Transverse colon (tissue), 4 donors: ENCODE measurements around the gene SSC5D. TPM values are rescaled to one million over a fixed set of nuclear protein-coding genes. Genes with fewer than 3 reads are reported as not detected.

ENCODE experiments used
- DNase-seq: peaks from one replicate; pipeline ENCODE4 v3.0.0-alpha.2; 2019
- H3K27ac ChIP-seq, 4 donors: fragments of 200-600 bp; sonication (generic); 2 replicates each; pipeline ENCODE4 v1.5.1; 2016 to 2018; ENCODE audit warnings: inconsistent platforms in 4 of 4
- H3K27me3 ChIP-seq: fragments of 200-600 bp; sonication (generic); 2 replicates; pipeline ENCODE4 v1.5.1; 2017; ENCODE audit warnings: inconsistent platforms
- H3K36me3 ChIP-seq, 4 donors: fragments of 200-600 bp; sonication (generic); 2 replicates each; pipeline ENCODE4 v1.5.1; 2017 to 2019; ENCODE audit warnings: inconsistent platforms in 4 of 4
- H3K4me1 ChIP-seq, 4 donors: fragments of 200-600 bp; sonication (generic); 2 replicates each; pipeline ENCODE4 v1.5.1; 2017 to 2020; ENCODE audit warnings: inconsistent platforms in 4 of 4
- H3K4me3 ChIP-seq, 4 donors: fragments of 200-600 bp; sonication (generic); 1 replicate in 1 of 4; 2 replicates in 3 of 4; pipeline versions ENCODE4 v1.5.1 to v1.6.1; 2017 to 2019; ENCODE audit warnings: inconsistent platforms in 4 of 4
- H3K9me3 ChIP-seq, 2 donors: fragments of 200-600 bp; sonication (generic); 2 replicates each; pipeline ENCODE4 v1.5.1; 2017 to 2019; ENCODE audit warnings: inconsistent platforms in 2 of 2
- EP300 ChIP-seq: sonication (generic); formaldehyde crosslinking; IDR thresholded peaks from one replicate; pipeline ENCODE4 v1.6.1; 2017; ENCODE audit warnings: antibody characterized with exemption, low read depth
- POLR2A ChIP-seq: fragments of 450-650 bp; IDR thresholded peaks from one replicate; pipeline ENCODE4 v1.6.1; 2016; ENCODE audit warnings: antibody characterized with exemption, mild to moderate bottlenecking, moderate library complexity
- POLR2AphosphoS5 ChIP-seq, 3 donors: sonication (generic); formaldehyde crosslinking; IDR thresholded peaks; one replicate each; pipeline ENCODE4 v1.6.1; 2016; ENCODE audit warnings: antibody characterized with exemption in 3 of 3
- WGBS, 2 donors: methylation state at CpG; one replicate each; pipeline ENCODE4 v1.1.5; 2018; ENCODE audit warnings: low coverage in 1 of 2; 5-methylcytosine and 5-hydroxymethylcytosine counted together
- in situ Hi-C, 4 donors: fragments of 200-750 bp; cut with MboI; loops; one replicate each; pipeline versions ENCODE4 v1.15.0 to v1.15.1; 2017; ENCODE audit warnings: low sequenced_read_pairs in 3 of 4, low pct_ligation_motif_present in 1 of 4, low pct_unique_long_range_greater_than_20kb in 1 of 4
- intact Hi-C: fragments of 100-400 bp; cut with DNase I; formaldehyde crosslinking; loops from one replicate; pipeline ENCODE4 v1.15.1; 2023; ENCODE audit warnings: low total_unique reads
- total RNA-seq, 4 donors: library from RNA; depleted of rRNA; stranded (reverse); fragments of >200 nt; gene quantifications; one replicate each; pipeline ENCODE4 v1.1.0, GENCODE V29; 2016
- TF ChIP-seq, protein P1 (sequence below), 5 experiments: fragments of 200-600 bp in 3 of 5; fragments of 450-650 bp in 2 of 5; sonication (generic) in 3 of 5; IDR thresholded peaks; 1 replicate in 2 of 5; 2 replicates in 3 of 5; pipeline ENCODE4 v1.5.1; 2016 to 2017; ENCODE audit warnings: antibody characterized with exemption in 5 of 5, inconsistent platforms in 3 of 5, mild to moderate bottlenecking in 2 of 5, moderate library complexity in 1 of 5

Gene SSC5D
- total RNA-seq, 4 donors from 2014 or later: 3.4 to 41.2 (median 11.1) TPM

DNA sequence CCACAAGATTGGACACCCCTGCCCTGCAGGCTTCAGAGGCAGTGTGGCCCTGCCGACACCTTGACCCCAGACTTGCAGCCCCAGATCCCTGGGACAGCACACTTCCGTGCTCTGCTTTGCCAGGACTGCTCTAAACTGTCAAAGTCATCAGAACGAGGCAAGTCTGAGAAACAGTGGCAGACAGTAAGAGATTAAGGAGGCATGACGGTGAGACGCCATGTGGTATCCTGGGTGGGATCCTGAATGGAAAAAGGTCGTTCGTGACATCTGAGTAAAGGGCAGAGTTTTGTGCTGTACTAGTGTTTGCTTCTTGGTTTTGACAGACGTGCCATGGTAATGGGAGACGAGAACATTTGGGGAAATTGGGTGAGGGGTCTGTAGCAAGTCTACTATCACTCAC is 78.6 kb downstream of the SSC5D start:
- Histone ChIP-seq H3K4me1 (peaks cover 0 to 14% (median 8%) of the 10 kb centered on the region in 4 donors), H3K27ac (no peak overlapping the region), H3K4me3 (no peak overlapping the region), H3K9me3 (no peaks in the 10 kb centered on the region), H3K36me3 (no peaks in the 10 kb centered on the region), H3K27me3 (peaks cover 17% of the 10 kb centered on the region)
- TF ChIP-seq POLR2AphosphoS5 (IDR thresholded peaks at IDR 0.05) (no peak), POLR2A (no peak), EP300 (no peak)
- TF ChIP-seq, protein P1, sequence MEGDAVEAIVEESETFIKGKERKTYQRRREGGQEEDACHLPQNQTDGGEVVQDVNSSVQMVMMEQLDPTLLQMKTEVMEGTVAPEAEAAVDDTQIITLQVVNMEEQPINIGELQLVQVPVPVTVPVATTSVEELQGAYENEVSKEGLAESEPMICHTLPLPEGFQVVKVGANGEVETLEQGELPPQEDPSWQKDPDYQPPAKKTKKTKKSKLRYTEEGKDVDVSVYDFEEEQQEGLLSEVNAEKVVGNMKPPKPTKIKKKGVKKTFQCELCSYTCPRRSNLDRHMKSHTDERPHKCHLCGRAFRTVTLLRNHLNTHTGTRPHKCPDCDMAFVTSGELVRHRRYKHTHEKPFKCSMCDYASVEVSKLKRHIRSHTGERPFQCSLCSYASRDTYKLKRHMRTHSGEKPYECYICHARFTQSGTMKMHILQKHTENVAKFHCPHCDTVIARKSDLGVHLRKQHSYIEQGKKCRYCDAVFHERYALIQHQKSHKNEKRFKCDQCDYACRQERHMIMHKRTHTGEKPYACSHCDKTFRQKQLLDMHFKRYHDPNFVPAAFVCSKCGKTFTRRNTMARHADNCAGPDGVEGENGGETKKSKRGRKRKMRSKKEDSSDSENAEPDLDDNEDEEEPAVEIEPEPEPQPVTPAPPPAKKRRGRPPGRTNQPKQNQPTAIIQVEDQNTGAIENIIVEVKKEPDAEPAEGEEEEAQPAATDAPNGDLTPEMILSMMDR (IDR thresholded peaks at IDR 0.05): no peak
- in situ Hi-C loops (no loop called here), intact Hi-C loops (no loop called here)
- 52 to 59% methylated on average over 8 to 9 of the region's 9 CpGs for WGBS, 2 donors
- DNase-seq: no peak

DNA sequence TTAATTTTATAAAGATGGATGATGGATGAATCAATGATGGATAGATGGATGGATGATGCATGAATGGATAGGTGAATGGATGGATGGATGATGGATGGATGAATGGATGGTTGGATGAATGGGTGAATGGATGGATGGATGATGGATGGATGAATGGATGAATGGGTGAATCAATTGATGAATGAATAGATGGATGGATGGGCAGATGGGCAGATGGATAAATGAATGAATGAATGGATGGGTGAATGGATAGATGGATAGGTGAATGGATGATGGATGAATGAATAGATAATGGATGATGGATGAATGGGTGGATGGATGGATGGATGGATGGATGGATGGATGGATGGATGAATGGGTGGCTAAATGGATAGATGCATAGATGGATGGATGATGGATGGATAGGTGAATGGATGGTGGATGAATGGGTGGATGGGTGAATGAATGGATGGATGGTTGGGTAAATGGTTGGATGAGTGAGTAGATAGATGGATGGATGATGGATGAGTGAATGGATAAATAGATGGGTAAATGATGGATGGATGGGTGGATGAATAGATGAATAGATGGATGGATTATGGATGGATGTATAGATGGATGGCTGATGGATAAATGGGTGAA is 79.6 kb downstream of the SSC5D start:
- no peak overlapping the region for H3K4me3 ChIP-seq
- H3K27ac ChIP-seq: no peak overlapping the region
- DNase-seq: no peak
- no peaks in the 10 kb centered on the region for H3K9me3 ChIP-seq
- H3K36me3 ChIP-seq: no peaks in the 10 kb centered on the region
- in situ Hi-C loops: no loop called here
- TF ChIP-seq EP300: no peak
- TF ChIP-seq, protein P1 (IDR thresholded peaks at IDR 0.05): no peak
- no peak for TF ChIP-seq POLR2A
- TF ChIP-seq POLR2AphosphoS5 (IDR thresholded peaks at IDR 0.05): no peak
- intact Hi-C loops: no loop called here
- H3K4me1 ChIP-seq: peaks cover 0 to 14% (median 8%) of the 10 kb centered on the region in 4 donors
- peaks cover 17% of the 10 kb centered on the region for H3K27me3 ChIP-seq

Other genes with a start within 250 kb of the SSC5D start
- 10 to 100 TPM; 51.3 to 91.5 (median 60.7) TPM for gene PPP6R1, start 229.4 kb upstream of the SSC5D start, total RNA-seq
- gene HSPBP1, start 208.3 kb upstream of the SSC5D start, total RNA-seq: 10 to 100 TPM in 3 of 4 donors, 1 to 10 TPM in 1; 4.5 to 98.7 (median 27.0) TPM
- 10 to 100 TPM in 1 of 4 donors, 1 to 10 TPM in 3; 1.4 to 17.6 (median 4.7) TPM for gene BRSK1, start 204.4 kb upstream of the SSC5D start, total RNA-seq
- 100 to 1,000 TPM in 1 of 4 donors, 10 to 100 TPM in 3; 26.5 to 135 (median 57.4) TPM for gene TMEM150B, start 163.1 kb upstream of the SSC5D start, total RNA-seq
- gene KMT5C, start 148.6 kb upstream of the SSC5D start, total RNA-seq: 10 to 100 TPM; 27.8 to 80.8 (median 31.3) TPM
- gene COX6B2, start 133.7 kb upstream of the SSC5D start, total RNA-seq: 10 to 100 TPM in 3 of 4 donors, 1 to 10 TPM in 1; 4.0 to 58.7 (median 21.0) TPM
- not detected for gene GARIN5B, start 125.2 kb upstream of the SSC5D start, total RNA-seq
- gene IL11, start 118.0 kb upstream of the SSC5D start, total RNA-seq: under 1 TPM in 1 of 4 donors, not detected in 3; 0.48 TPM
- gene TMEM190, start 111.6 kb upstream of the SSC5D start, total RNA-seq: not detected
- gene TMEM238, start 104.1 kb upstream of the SSC5D start, total RNA-seq: 100 to 1,000 TPM in 1 of 4 donors, 10 to 100 TPM in 3; 12.0 to 199 (median 42.5) TPM
- 100 to 1,000 TPM; 448 to 648 (median 605) TPM for gene RPL28, start 102.5 kb upstream of the SSC5D start, total RNA-seq
- gene UBE2S, start 80.6 kb upstream of the SSC5D start, total RNA-seq: 10 to 100 TPM; 12.4 to 40.8 (median 18.1) TPM
- gene SHISA7, start 45.1 kb upstream of the SSC5D start, total RNA-seq: under 1 TPM in 1 of 4 donors, not detected in 3; 0.75 TPM
- 100 to 1,000 TPM in 2 of 4 donors, 10 to 100 TPM in 2; 71.1 to 142 (median 97.6) TPM for gene ISOC2, start 26.8 kb upstream of the SSC5D start, total RNA-seq
- not detected for gene C19orf85, start 23.7 kb upstream of the SSC5D start, total RNA-seq
- gene ZNF628, start 11.8 kb upstream of the SSC5D start, total RNA-seq: 1 to 10 TPM; 5.9 to 7.6 (median 6.4) TPM
- 1 to 10 TPM in 2 of 4 donors, not detected in 2; 2.1 to 2.7 TPM for gene NAT14, start 3.2 kb upstream of the SSC5D start, total RNA-seq
- not detected for gene SBK2, start 48.7 kb downstream of the SSC5D start, total RNA-seq
- gene SBK3, start 57.1 kb downstream of the SSC5D start, total RNA-seq: not detected
- gene ZNF579, start 92.4 kb downstream of the SSC5D start, total RNA-seq: 1 to 10 TPM; 2.0 to 5.6 (median 2.9) TPM
- gene FIZ1, start 111.1 kb downstream of the SSC5D start, total RNA-seq: 100 to 1,000 TPM in 1 of 4 donors, 10 to 100 TPM in 1, 1 to 10 TPM in 2; 8.5 to 137 (median 18.3) TPM
- gene ZNF524, start 111.9 kb downstream of the SSC5D start, total RNA-seq: 10 to 100 TPM; 17.7 to 51.1 (median 37.9) TPM
- 10 to 100 TPM in 2 of 4 donors, 1 to 10 TPM in 2; 8.3 to 50.1 (median 13.4) TPM for gene ZNF865, start 117.2 kb downstream of the SSC5D start, total RNA-seq
- gene ZNF784, start 136.1 kb downstream of the SSC5D start, total RNA-seq: 10 to 100 TPM; 11.1 to 27.7 (median 14.5) TPM
- 100 to 1,000 TPM in 1 of 4 donors, 10 to 100 TPM in 3; 15.2 to 154 (median 25.7) TPM for gene ZNF580, start 152.6 kb downstream of the SSC5D start, total RNA-seq
- 10 to 100 TPM in 2 of 4 donors, 1 to 10 TPM in 2; 4.1 to 19.7 (median 10.0) TPM for gene ZNF581, start 155.2 kb downstream of the SSC5D start, total RNA-seq
- 10 to 100 TPM in 2 of 4 donors, 1 to 10 TPM in 2; 3.7 to 15.1 (median 8.4) TPM for gene CCDC106, start 159.8 kb downstream of the SSC5D start, total RNA-seq
- 100 to 1,000 TPM; 112 to 185 (median 130) TPM for gene U2AF2, start 166.6 kb downstream of the SSC5D start, total RNA-seq
- gene EPN1, start 186.8 kb downstream of the SSC5D start, total RNA-seq: 100 to 1,000 TPM; 121 to 242 (median 185) TPM
- gene NLRP9, start 250.0 kb downstream of the SSC5D start, total RNA-seq: not detected